HG03469 (cell line): ENCODE measurements around the gene ALDH16A1.

Source experiments
- ATAC-seq: cut with Tn5 transposase; IDR thresholded peaks from one replicate; pipeline ENCODE4 v1.9.1; 2021; ENCODE audit warnings: mild to moderate bottlenecking, moderate library complexity, moderate number of reproducible peaks; ENCODE audit not compliant: unreplicated experiment

Gene ALDH16A1

GRCh38 chr19:49423071-49423984 is 29.7 kb upstream of the ALDH16A1 start, which contains the start of gene PTH2:
Gene PTH2, minus strand, starts transcription at chr19:49423441. Its CDS starts 102 bp downstream, at chr19:49423339.
- no peak for ATAC-seq

- ATAC-seq = no peak
Measured at GRCh38 chr19:49423985-49424303, 29.1 kb upstream of the ALDH16A1 start.

- no peak for ATAC-seq
Measured at GRCh38 chr19:49425178-49425577, 27.8 kb upstream of the ALDH16A1 start, which contains the start of gene GFY. Gene GFY, plus strand, starts transcription at chr19:49425388. Its CDS starts 1,043 bp downstream, at chr19:49426431.

- no peak for ATAC-seq
Measured at GRCh38 chr19:49425922-49426592, 27.0 kb upstream of the ALDH16A1 start.

- no peak for ATAC-seq
Measured at GRCh38 chr19:49427339-49427738, 25.7 kb upstream of the ALDH16A1 start.

- ATAC-seq = no peak
Measured at GRCh38 chr19:49427855-49428546, 25.0 kb upstream of the ALDH16A1 start.

GRCh38 chr19:49428547-49429451 is 24.2 kb upstream of the ALDH16A1 start:
- ATAC-seq = no peak

GRCh38 chr19:49430172-49430677 is 22.8 kb upstream of the ALDH16A1 start:
- ATAC-seq = no peak

GRCh38 chr19:49430678-49431329 is 22.2 kb upstream of the ALDH16A1 start:
- ATAC-seq = no peak

GRCh38 chr19:49431330-49431749 is 21.7 kb upstream of the ALDH16A1 start:
- no peak for ATAC-seq

- no peak for ATAC-seq
Measured at GRCh38 chr19:49432141-49433073, 20.6 kb upstream of the ALDH16A1 start.

- no peak for ATAC-seq
Measured at GRCh38 chr19:49433240-49433901, 19.7 kb upstream of the ALDH16A1 start.

GRCh38 chr19:49434907-49435583 is 18.0 kb upstream of the ALDH16A1 start:
- no peak for ATAC-seq

GRCh38 chr19:49435670-49436069 is 17.4 kb upstream of the ALDH16A1 start:
- ATAC-seq = no peak

GRCh38 chr19:49436381-49437017 is 16.5 kb upstream of the ALDH16A1 start:
- no peak for ATAC-seq

GRCh38 chr19:49437231-49437630 is 15.8 kb upstream of the ALDH16A1 start:
- no peak for ATAC-seq

- no peak for ATAC-seq
Measured at GRCh38 chr19:49438261-49438660, 14.8 kb upstream of the ALDH16A1 start.
